ENCODE data around the gene ATP2B1. TPM values are rescaled to one million over a fixed set of nuclear protein-coding genes. Genes with fewer than 3 reads are reported as not detected.
A peak's percentile ranks its signal among the peaks of the same experiment; 100 is the strongest.

Gene ATP2B1
- total RNA-seq, 1 experiment from 2014 or later, result 221 TPM

DNA sequence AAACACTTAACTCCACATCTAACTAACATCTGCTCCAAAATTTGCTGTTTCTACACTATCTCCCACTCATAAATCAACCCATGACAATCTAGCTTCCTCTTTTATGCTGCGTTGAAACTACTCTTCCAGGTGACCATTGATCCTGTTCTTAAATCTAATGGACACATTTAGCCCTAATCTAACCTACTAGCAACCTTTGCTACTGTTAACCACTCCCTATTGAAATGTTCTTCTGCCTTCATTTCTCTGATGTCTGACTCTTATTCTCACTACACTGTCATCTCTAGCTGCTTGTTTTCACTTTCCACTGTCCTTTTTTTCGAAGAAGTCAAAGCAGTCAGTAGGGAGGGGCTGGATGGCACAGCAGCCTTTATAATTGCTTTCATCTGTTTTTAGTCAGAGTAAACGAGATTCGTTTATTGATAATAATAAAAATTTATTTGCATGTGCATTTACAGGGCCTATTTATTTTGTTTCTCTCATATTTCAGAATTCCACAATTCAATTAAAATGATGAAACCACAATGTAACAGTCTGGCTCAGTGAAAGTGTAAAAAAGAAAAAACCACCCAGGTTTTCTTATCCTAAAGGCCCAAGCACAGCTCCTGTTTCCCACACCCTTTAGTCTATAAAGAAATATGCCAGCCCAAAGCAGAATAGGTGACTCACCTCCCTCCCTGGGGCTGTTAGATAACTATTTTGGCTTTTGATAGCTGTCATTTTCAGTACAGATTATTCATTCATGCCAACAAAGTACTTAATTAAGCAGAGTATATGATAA is 44.9 kb downstream of the ATP2B1 start:
- Mint-ChIP-seq H3K27me3 (ENCODE audit: insufficient read depth, unreplicated experiment) (no peaks in the 10 kb centered on the region), H3K9me3 (ENCODE audit: unreplicated experiment) (peaks cover 12% of the 10 kb centered on the region), H3K36me3 (ENCODE audit: insufficient read depth, unreplicated experiment) (peaks cover 6% of the 10 kb centered on the region), H3K27ac (ENCODE audit: low read depth, unreplicated experiment) (peak overlapping the region; percentile 0), H3K4me3 (ENCODE audit: unreplicated experiment) (no peak overlapping the region), H3K4me1 (ENCODE audit: insufficient read depth, unreplicated experiment) (peaks cover 27% of the 10 kb centered on the region)
- no TSS peak for BruUV-seq (replicated peaks)
- peak; percentile 31 for DNase-seq (ENCODE audit: unreplicated experiment)
- CTCF ChIA-PET, result interaction anchor here (0.6 to 0.9 kb wide), 2 partner anchors 10 to 922 kb away, joined by 3 read pairs; no protein-coding TSS in a partner anchor
- POLR2A ChIA-PET, result interaction anchor here (0.6 to 2.1 kb wide), 8 partner anchors 9 to 1092 kb away, joined by 3 to 9 read pairs (median 3); partner anchors contain the start of gene ATP2B1
- intact Hi-C loops (cut with micrococcal nuclease), result no loop called here
- TF ChIP-seq, protein P1, sequence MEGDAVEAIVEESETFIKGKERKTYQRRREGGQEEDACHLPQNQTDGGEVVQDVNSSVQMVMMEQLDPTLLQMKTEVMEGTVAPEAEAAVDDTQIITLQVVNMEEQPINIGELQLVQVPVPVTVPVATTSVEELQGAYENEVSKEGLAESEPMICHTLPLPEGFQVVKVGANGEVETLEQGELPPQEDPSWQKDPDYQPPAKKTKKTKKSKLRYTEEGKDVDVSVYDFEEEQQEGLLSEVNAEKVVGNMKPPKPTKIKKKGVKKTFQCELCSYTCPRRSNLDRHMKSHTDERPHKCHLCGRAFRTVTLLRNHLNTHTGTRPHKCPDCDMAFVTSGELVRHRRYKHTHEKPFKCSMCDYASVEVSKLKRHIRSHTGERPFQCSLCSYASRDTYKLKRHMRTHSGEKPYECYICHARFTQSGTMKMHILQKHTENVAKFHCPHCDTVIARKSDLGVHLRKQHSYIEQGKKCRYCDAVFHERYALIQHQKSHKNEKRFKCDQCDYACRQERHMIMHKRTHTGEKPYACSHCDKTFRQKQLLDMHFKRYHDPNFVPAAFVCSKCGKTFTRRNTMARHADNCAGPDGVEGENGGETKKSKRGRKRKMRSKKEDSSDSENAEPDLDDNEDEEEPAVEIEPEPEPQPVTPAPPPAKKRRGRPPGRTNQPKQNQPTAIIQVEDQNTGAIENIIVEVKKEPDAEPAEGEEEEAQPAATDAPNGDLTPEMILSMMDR (IDR thresholded peaks at IDR 0.05; ENCODE audit: unreplicated experiment), result no peak

DNA sequence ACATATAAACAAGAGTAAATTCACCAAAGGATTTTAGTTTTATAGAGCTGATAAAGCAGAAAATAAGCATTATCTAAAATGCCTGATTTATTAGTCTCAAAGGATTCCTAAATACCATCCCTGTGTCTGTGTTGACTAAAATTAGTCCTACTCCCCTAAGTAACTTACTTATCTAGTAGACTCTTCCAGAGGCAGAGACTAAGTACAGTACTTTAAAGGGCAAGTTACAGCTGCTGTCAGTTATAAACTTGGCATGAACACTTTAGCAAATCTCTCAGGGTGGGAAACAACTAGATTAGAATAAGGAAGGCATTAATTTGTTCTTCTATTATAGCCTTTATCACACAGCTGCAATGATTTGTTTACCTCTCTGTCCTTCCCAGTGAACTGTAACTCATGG is 46.0 kb downstream of the ATP2B1 start:
- H3K27ac Mint-ChIP-seq (ENCODE audit: low read depth, unreplicated experiment), result no peak overlapping the region
- DNase-seq (ENCODE audit: unreplicated experiment), result no peak
- POLR2A ChIA-PET, result interaction anchor here (0.6 to 2.1 kb wide), 3 partner anchors 25 to 488 kb away, joined by 4 to 9 read pairs (median 4); partner anchors contain the start of gene ATP2B1
- no peaks in the 10 kb centered on the region for H3K27me3 Mint-ChIP-seq (ENCODE audit: insufficient read depth, unreplicated experiment)
- CTCF ChIA-PET, result interaction anchor here (0.9 kb wide), 1 partner anchor 11 kb away, joined by 3 read pairs; no protein-coding TSS in a partner anchor
- H3K4me1 Mint-ChIP-seq (ENCODE audit: insufficient read depth, unreplicated experiment), result peaks cover 24% of the 10 kb centered on the region
- peaks cover 12% of the 10 kb centered on the region for H3K9me3 Mint-ChIP-seq (ENCODE audit: unreplicated experiment)
- no peak overlapping the region for H3K4me3 Mint-ChIP-seq (ENCODE audit: unreplicated experiment)
- H3K36me3 Mint-ChIP-seq (ENCODE audit: insufficient read depth, unreplicated experiment), result peaks cover 6% of the 10 kb centered on the region
- TF ChIP-seq, protein P1 (IDR thresholded peaks at IDR 0.05; ENCODE audit: unreplicated experiment), result no peak
- no TSS peak for BruUV-seq (replicated peaks)
- intact Hi-C loops (cut with micrococcal nuclease), result no loop called here

DNA sequence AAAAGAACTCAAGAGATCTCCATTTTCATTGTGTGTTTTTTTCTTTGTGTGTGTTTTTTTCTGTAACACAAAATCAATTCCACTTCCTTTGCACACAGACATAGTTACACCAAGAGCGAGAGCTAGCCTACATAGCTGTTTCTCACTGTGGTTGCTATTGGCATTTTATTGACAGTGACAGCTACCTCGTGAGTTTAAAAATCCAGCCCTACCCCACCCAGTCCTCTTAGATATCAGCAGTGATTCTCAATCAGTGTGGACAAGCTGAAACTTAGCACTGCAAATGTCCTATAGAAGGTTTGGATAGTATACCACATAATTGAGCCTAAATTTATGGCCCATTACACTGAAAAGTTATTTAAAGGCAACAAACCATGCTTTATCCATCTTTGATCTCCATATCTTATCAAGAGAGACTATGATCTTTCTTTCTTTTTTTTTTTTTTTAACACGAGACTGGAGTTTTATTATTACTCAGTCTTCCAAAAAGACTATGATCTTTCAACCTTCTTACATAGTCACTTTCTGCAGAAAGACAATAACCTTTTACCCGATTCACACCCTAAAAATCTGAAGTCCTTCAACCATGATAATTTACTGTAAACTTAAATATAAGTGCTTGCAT is 46.8 kb downstream of the ATP2B1 start:
- Mint-ChIP-seq H3K4me3 (ENCODE audit: unreplicated experiment) (no peak overlapping the region), H3K27ac (ENCODE audit: low read depth, unreplicated experiment) (no peak overlapping the region), H3K9me3 (ENCODE audit: unreplicated experiment) (peaks cover 6% of the 10 kb centered on the region), H3K27me3 (ENCODE audit: insufficient read depth, unreplicated experiment) (no peaks in the 10 kb centered on the region), H3K36me3 (ENCODE audit: insufficient read depth, unreplicated experiment) (peaks cover 4% of the 10 kb centered on the region), H3K4me1 (ENCODE audit: insufficient read depth, unreplicated experiment) (peaks cover 22% of the 10 kb centered on the region)
- ChIA-PET CTCF (no interaction called here), POLR2A (interaction anchor here (1.8 kb wide), 1 partner anchor 11 kb away, joined by 4 read pairs; no protein-coding TSS in a partner anchor)
- no TSS peak for BruUV-seq (replicated peaks)
- DNase-seq (ENCODE audit: unreplicated experiment), result no peak
- TF ChIP-seq, protein P1 (IDR thresholded peaks at IDR 0.05; ENCODE audit: unreplicated experiment), result no peak
- intact Hi-C loops (cut with micrococcal nuclease), result no loop called here

DNA sequence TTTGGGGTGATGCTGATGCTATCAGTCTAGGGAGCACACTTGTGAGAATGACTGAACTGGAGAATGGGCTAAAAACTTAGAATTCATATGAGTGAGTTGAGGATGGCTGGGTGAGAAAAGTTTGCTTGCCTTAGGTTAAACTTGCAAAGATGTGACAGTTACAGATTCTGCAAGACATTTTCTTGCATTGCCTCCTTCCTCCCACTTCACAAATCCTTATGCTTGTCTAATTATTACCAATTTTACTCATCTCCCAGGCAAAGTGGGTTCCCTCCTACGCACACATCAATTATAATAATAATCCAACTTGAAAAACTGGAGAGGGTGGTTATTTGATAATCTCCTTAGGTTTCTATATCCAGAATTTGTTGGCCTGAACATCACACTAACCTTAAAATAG is 50.9 kb downstream of the ATP2B1 start:
- H3K4me3 Mint-ChIP-seq (ENCODE audit: unreplicated experiment), result no peak overlapping the region
- DNase-seq (ENCODE audit: unreplicated experiment), result no peak
- no peak overlapping the region for H3K27ac Mint-ChIP-seq (ENCODE audit: low read depth, unreplicated experiment)
- ChIA-PET CTCF (no interaction called here), POLR2A (interaction anchor here (0.8 to 1.1 kb wide), 2 partner anchors 10 to 46 kb away, joined by 3 to 5 read pairs; no protein-coding TSS in a partner anchor)
- H3K27me3 Mint-ChIP-seq (ENCODE audit: insufficient read depth, unreplicated experiment), result no peaks in the 10 kb centered on the region
- peaks cover 9% of the 10 kb centered on the region for H3K4me1 Mint-ChIP-seq (ENCODE audit: insufficient read depth, unreplicated experiment)
- no TSS peak for BruUV-seq (replicated peaks)
- TF ChIP-seq, protein P1 (IDR thresholded peaks at IDR 0.05; ENCODE audit: unreplicated experiment), result no peak
- intact Hi-C loops (cut with micrococcal nuclease), result no loop called here
- H3K9me3 Mint-ChIP-seq (ENCODE audit: unreplicated experiment), result no peaks in the 10 kb centered on the region
- H3K36me3 Mint-ChIP-seq (ENCODE audit: insufficient read depth, unreplicated experiment), result no peaks in the 10 kb centered on the region
